ENCODE data around the gene P2RX3. TPM values are rescaled to one million over a fixed set of nuclear protein-coding genes. Genes with fewer than 3 reads are reported as not detected.

Gene P2RX3
- total and polyA plus RNA-seq, 2 of the 8 experiments (the other 6 are each of a cell fraction or from before 2014, with no cell fraction given): 0.45 to 0.47 TPM

- H3K4ac ChIP-seq (replicated peaks; ENCODE audit: insufficient read length, low read depth, low read length): no peak overlapping the region
- H3K27me3 ChIP-seq (replicated peaks in 1 of 4; ENCODE audit: control insufficient read depth in 3 of 4, extremely low read depth in 1 of 4, insufficient read depth in 3 of 4, low read length in 3 of 4): peaks cover 0 to 5% (median 2%) of the 10 kb centered on the region in 4 experiments; a peak in 2 of 7 replicates
- no peak for DNase-seq (ENCODE audit: low read depth in 1 of 2, low spot score in 2 of 2)
- peaks cover 23 to 33% (median 28%) of the 10 kb centered on the region in 4 experiments for H3K36me3 ChIP-seq (ENCODE audit: control insufficient read depth in 2 of 4, insufficient read depth in 4 of 4, low read length in 3 of 4)
- H4K20me1 ChIP-seq (replicated peaks in 1 of 2; ENCODE audit: control insufficient read depth in 1 of 2, insufficient read depth in 2 of 2, low read length in 2 of 2): peaks cover 2 to 7% of the 10 kb centered on the region in 2 experiments
- H4K8ac ChIP-seq (ENCODE audit: extremely low read depth, insufficient read depth, low read length): no peak overlapping the region
- peak overlapping the region; percentile 69 to 94 for H3K4me2 ChIP-seq (ENCODE audit: insufficient read depth in 1 of 2, low read depth in 2 of 2, low read length in 2 of 2)
- 0 out of 2 replicates have a peak overlapping the region, but pooled peaks have one; percentile 43 for H3K18ac ChIP-seq (ENCODE audit: extremely low read depth, low read length)
- peak overlapping the region; percentile 93 for H2AFZ ChIP-seq (ENCODE audit: low read length)
- H2BK5ac ChIP-seq (ENCODE audit: low read depth, low read length): no peak overlapping the region
- WGBS, 2 experiments (ENCODE audit: extremely low coverage in 1 of 2, insufficient coverage in 1 of 2, insufficient read length in 1 of 2, insufficient replicate concordance in 2 of 2, low coverage in 1 of 2, low lambda C conversion rate in 2 of 2, missing lambda C conversion rate in 1 of 2): 78% methylated on average over 12 of the region's 12 CpGs; no CpG with 5 or more reads in 1 of the 2 experiments
- no peaks in the 10 kb centered on the region for H3K9me3 ChIP-seq (ENCODE audit: insufficient read depth in 2 of 2, low read depth in 1 of 2, low read length in 1 of 2)
- H2BK20ac ChIP-seq (ENCODE audit: low read length): no peak overlapping the region
- H3K23me2 ChIP-seq (ENCODE audit: low read depth, low read length): peaks cover 4% of the 10 kb centered on the region
- H3K79me1 ChIP-seq (ENCODE audit: low read depth, low read length): peaks cover 6% of the 10 kb centered on the region
- H2AK5ac ChIP-seq (ENCODE audit: low read depth, low read length): no peak overlapping the region
- H3K79me2 ChIP-seq (ENCODE audit: control insufficient read depth in 1 of 2, insufficient read depth in 2 of 2, low read length in 2 of 2): peaks cover 12 to 29% of the 10 kb centered on the region in 2 experiments
- H3K14ac ChIP-seq (ENCODE audit: insufficient read length): no peak overlapping the region
- 0 out of 2 replicates have a peak overlapping the region, but pooled peaks have one; percentile 5 for H2BK15ac ChIP-seq (ENCODE audit: low read length)
- H3K27ac ChIP-seq (ENCODE audit: low read depth, low read length): no peak overlapping the region; the same call in 1 of the 2 replicates
- H2BK120ac ChIP-seq (replicated peaks; ENCODE audit: low read depth, low read length): no peak overlapping the region
- H3K23ac ChIP-seq (ENCODE audit: insufficient read length): no peak overlapping the region
- no peak overlapping the region for H3K56ac ChIP-seq (replicated peaks; ENCODE audit: insufficient read length, low read depth, low read length)
- H4K5ac ChIP-seq (ENCODE audit: insufficient read length, low read depth, low read length): no peak overlapping the region
- peak overlapping the region in 3 of 4 experiments; percentile 32 to 62 (median 34); a peak in 4 of 7 replicates for H3K9ac ChIP-seq (replicated peaks in 1 of 4; ENCODE audit: extremely low read depth in 1 of 4, low read depth in 3 of 4, low read length in 3 of 4)
- no peak overlapping the region for H2BK12ac ChIP-seq (ENCODE audit: low read depth, low read length)
- no peak overlapping the region for H4K91ac ChIP-seq (replicated peaks; ENCODE audit: insufficient read length, low read length)
- no peak for FAIRE-seq
- ChIA-PET POLR2A (ENCODE audit: partially characterized antibody) (interaction anchor here (1.0 to 45.7 kb wide), 10 partner anchors 8 to 310 kb away, joined by 3 to 1279 read pairs (median 4); partner anchors contain the start of gene TNKS1BP1), CTCF (ENCODE audit: partially characterized antibody) (interaction anchor here (1.0 to 1.4 kb wide), 3 partner anchors 121 to 378 kb away, joined by 3 to 4 read pairs (median 4); no protein-coding TSS in a partner anchor)
- TF ChIP-seq NRF1 (IDR thresholded peaks at IDR 0.05; ENCODE audit: low read depth, low read length) (no peak), CREB1 (IDR thresholded peaks at IDR 0.05) (no peak)
- H3K4me1 ChIP-seq (replicated peaks in 1 of 4; ENCODE audit: control insufficient read depth in 3 of 4, insufficient read depth in 4 of 4, low read length in 3 of 4): peaks cover 5 to 8% (median 6%) of the 10 kb centered on the region in 4 experiments; a peak in 6 of 7 replicates
- peak overlapping the region; percentile 71 to 96 (median 81); a peak in 7 of 8 replicates for H3K4me3 ChIP-seq (ENCODE audit: extremely low read depth in 1 of 4, insufficient read depth in 2 of 4, low read depth in 3 of 4, low read length in 4 of 4)
Measured at GRCh38 chr11:57336111-57336666, 2.0 kb upstream of the P2RX3 start.

Data from H1 (cell line).